ENCODE data around the gene MAP1S.

Gene MAP1S, protein sequence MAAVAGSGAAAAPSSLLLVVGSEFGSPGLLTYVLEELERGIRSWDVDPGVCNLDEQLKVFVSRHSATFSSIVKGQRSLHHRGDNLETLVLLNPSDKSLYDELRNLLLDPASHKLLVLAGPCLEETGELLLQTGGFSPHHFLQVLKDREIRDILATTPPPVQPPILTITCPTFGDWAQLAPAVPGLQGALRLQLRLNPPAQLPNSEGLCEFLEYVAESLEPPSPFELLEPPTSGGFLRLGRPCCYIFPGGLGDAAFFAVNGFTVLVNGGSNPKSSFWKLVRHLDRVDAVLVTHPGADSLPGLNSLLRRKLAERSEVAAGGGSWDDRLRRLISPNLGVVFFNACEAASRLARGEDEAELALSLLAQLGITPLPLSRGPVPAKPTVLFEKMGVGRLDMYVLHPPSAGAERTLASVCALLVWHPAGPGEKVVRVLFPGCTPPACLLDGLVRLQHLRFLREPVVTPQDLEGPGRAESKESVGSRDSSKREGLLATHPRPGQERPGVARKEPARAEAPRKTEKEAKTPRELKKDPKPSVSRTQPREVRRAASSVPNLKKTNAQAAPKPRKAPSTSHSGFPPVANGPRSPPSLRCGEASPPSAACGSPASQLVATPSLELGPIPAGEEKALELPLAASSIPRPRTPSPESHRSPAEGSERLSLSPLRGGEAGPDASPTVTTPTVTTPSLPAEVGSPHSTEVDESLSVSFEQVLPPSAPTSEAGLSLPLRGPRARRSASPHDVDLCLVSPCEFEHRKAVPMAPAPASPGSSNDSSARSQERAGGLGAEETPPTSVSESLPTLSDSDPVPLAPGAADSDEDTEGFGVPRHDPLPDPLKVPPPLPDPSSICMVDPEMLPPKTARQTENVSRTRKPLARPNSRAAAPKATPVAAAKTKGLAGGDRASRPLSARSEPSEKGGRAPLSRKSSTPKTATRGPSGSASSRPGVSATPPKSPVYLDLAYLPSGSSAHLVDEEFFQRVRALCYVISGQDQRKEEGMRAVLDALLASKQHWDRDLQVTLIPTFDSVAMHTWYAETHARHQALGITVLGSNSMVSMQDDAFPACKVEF

DNA sequence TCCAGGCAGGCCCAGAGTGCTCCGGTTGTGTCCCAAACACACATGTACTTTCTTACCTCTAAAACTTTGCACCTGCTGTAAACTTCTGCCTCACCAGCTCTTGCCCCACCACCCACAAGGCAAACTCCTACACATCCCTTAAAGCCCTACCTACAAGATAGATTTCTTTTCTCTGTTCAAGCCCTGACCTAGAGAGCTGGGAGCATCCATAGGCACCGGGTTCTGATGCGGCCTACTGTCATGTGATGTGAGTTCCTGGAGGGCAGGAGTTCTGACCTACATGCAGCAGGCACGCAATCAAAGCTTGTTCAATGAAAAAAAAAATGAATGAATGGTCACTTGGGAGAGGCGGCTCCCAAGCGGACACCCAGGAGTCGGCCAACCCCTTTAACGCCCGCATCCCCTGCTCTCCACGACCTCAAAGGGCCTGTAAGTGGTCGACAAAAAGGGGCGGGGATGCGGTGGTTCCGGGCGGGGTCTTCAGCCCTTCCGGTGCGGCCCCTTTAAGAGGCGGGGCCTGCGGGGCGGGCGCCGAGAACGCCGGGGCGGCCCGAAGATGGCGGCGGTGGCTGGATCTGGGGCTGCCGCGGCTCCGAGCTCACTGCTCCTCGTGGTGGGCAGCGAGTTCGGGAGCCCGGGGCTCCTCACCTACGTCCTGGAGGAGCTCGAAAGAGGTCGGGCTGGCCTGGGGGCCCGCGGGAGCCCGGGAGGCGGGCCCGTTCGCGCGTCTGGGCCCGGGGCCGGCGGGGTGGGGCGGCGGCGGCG is at the start of gene MAP1S:
TSS of gene MAP1S (plus strand) at position 534 of the 765 bp plus-strand sequence. CDS start at position 557, 23 bp downstream.
- DNase-seq (ENCODE audit: low spot score): peak; percentile 91

DNA sequence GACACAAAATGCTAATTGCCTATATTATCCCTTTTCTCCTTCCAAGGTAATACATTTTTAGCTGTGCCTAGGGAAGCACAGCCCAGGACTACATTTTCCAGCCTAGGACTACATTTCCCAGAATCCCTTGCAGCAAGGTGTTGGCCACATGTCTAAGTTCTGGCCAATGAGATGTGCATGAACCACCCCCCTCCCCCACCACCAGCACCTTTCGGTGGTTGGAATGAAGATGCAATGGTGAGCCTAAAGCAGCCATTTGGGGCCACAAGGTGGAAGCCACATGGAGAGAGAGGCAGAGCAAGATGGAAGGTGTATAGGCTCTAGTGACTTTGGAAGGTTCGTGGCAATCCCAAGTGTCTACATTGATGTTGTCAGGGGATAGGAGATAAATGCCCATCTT is 47.4 kb upstream of the MAP1S start:
- peak; percentile 41 for DNase-seq (ENCODE audit: low spot score)

- peak; percentile 55 for DNase-seq (ENCODE audit: low spot score)
Measured at GRCh38 chr19:17673937-17674799, 45.1 kb upstream of the MAP1S start.

DNA sequence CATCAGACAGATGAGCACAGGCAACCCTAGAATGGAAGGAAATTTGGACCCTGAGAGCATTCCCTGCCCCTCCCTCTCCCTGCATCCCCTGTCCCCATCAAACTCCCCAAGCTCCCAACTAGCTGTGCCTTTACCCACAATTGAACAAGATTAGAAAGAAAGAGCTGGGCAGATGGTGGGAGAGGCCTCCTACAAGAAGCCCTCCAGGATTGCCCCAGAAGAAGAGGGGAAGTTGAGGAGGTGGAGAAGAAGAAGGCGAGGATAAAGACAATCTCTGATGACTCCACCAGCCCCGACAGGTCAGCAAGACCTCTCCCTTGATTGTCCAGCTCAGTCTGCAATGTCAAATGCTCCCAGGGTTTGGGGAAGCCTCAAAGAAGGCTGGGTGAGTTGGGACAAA is 43.0 kb upstream of the MAP1S start:
- no peak for DNase-seq (ENCODE audit: low spot score)

DNA sequence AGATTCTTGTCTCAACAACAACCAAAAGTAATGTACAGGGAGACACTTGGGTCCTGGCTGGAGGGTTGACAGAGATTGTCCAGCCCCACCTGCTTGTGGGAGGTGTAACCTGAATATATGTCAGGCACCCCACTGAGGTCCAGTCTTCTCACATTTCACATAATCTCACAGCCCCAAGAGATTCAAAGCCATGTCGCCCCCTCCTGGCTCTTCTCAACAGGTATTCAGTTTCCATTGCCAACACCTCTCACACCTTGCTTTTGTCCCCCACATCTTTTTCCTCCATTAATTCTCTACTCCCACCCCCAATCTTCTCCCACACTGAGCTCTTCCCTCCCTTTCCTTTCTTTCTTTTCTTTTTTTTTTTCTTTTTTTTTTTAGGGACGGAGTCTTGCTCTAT is 42.3 kb upstream of the MAP1S start:
- DNase-seq (ENCODE audit: low spot score): no peak

GRCh38 chr19:17678836-17679235 is 40.4 kb upstream of the MAP1S start:
- no peak for DNase-seq (ENCODE audit: low spot score)

DNA sequence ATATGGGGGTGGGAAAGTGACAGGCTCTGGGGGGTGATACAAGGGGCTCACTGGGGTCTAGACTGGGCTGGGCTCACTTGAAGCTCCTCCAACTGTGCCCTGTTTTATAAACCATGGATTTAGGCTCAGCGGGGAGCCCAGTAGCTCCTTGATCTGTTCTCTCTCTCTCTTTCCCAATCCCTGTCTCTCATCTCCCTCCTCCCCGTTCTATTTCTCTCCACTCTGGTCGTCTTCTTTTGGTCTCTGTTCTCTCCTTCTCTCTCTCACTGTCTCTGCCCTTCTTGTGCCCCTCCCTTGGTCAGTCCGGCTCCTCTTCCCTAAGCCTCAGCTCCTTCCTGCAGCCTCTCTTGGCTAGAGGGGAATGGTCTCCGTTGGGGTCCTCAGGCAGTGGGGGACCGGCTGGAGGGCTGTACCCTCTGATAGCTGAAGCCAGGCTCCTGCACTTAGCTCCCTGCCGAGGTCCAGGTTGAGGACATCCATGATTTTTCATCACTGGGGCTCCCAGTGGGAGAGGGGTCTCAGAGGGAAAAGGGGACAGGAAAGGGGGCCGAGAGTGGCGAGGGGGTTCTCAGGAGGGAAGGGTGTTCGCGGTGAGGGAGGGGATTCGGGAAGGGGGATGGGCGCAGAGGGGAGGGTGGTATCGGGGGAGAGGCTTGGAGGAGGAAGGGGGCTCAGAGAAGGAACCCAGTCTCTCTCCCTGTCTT is 39.6 kb upstream of the MAP1S start:
- no peak for DNase-seq (ENCODE audit: low spot score)

- DNase-seq (ENCODE audit: low spot score): peak; percentile 90
Measured at GRCh38 chr19:17680230-17680722, 39.0 kb upstream of the MAP1S start.

DNA sequence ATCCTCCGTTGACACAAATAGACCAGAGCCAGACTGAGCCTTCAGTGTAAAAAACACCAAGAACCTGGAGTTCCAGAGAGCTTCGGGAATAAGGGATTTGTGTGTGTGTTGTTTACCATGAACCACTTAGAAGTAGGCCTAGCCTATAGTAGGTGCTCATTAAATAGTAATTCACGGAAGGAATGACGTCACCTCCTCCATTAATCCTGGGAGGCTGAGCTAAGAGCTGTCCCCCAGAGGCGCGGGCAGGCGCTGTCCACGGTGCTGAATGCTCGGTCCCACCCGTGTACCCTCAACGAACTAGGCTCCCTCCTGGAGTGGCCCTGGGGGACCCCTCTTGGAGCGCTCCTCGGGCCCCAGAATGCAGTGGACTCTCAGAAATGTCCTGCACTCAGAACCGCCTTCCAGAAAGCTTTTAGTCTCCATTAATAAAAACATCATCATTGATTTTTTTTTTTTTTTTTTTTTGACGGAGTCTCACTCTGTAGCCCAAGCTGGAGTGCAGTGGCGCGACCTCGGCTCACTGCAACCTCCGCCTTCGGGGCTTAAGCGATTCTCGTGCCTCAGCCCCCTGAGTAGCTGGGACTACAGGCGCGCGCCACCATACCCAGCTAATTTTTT is 37.7 kb upstream of the MAP1S start:
- peak; percentile 78 for DNase-seq (ENCODE audit: low spot score)

GRCh38 chr19:17682273-17682672 is 37.0 kb upstream of the MAP1S start:
- no peak for DNase-seq (ENCODE audit: low spot score)

DNA sequence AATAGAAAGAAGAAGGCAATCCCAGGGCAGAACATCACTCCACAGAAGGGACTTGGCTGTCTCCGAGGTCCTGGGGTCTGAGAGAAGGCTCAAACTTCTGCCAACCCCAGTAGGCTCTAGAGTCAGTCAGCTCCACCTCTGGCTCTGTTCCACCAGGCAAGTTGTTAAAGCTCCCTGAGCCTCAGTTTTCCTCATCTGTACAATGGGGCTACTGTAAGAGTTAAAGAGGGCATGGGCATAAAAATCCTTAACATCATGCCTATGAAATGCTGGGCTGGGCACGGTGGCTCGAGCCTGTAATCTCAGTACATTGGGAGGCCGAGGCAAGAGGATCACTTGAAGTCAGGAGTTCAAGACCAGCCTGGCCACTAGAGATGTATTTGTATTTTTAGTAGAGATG is 36.2 kb upstream of the MAP1S start:
- DNase-seq (ENCODE audit: low spot score): no peak

GRCh38 chr19:17684256-17684655 is 35.0 kb upstream of the MAP1S start:
- DNase-seq (ENCODE audit: low spot score): no peak

DNA sequence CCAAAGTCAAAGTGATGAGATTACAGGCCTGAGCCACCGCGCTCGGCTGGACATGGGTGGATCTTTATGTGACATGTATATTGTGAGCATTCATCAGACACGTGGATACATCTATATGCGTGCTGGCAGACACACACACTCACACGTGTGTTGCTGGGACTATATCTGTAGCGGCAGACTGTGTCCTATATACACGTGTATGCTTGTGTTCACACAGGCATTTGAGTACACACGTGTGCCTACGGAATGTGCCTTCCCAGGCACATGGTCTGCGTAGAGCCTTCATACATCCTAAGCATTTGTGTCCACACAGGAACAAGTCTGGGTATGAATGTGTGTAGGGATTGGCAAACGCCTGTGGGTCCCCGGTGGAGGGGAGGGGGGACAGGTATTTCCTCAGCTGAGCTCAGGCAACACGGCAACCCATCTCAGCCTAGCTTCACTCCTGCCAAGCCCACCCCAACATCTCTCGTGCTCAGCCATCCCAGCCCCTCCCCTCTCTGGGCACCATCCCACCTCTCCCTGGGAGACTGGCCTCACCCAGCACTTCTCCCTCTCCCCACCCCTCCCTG is 33.7 kb upstream of the MAP1S start:
- no peak for DNase-seq (ENCODE audit: low spot score)

GRCh38 chr19:17686023-17686521 is 33.2 kb upstream of the MAP1S start:
- DNase-seq (ENCODE audit: low spot score): no peak

DNA sequence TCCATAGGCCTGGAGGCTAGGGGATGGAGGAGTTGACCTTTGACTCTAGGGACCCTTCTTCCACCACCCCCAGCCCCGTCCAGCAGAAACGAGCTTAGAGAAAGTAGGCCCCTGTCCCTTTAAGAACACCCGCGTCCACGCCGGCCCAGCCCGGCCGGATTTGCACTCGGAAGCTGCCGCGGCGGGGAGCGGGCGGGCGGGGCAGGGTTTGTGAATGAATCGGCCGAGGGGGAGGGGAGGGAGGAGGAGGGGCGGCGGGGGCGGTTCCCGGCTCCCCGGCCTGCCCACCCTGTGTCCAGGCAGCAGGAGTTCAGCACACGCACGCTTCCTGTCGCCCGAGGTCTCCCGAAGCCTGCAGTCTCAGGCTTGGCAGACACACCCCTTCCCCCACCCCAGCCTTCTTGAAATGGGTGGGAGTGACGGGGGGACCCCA is 32.7 kb upstream of the MAP1S start:
- peak; percentile 58 for DNase-seq (ENCODE audit: low spot score)

GRCh38 chr19:17687141-17687856 is 32.0 kb upstream of the MAP1S start:
- no peak for DNase-seq (ENCODE audit: low spot score)

DNA sequence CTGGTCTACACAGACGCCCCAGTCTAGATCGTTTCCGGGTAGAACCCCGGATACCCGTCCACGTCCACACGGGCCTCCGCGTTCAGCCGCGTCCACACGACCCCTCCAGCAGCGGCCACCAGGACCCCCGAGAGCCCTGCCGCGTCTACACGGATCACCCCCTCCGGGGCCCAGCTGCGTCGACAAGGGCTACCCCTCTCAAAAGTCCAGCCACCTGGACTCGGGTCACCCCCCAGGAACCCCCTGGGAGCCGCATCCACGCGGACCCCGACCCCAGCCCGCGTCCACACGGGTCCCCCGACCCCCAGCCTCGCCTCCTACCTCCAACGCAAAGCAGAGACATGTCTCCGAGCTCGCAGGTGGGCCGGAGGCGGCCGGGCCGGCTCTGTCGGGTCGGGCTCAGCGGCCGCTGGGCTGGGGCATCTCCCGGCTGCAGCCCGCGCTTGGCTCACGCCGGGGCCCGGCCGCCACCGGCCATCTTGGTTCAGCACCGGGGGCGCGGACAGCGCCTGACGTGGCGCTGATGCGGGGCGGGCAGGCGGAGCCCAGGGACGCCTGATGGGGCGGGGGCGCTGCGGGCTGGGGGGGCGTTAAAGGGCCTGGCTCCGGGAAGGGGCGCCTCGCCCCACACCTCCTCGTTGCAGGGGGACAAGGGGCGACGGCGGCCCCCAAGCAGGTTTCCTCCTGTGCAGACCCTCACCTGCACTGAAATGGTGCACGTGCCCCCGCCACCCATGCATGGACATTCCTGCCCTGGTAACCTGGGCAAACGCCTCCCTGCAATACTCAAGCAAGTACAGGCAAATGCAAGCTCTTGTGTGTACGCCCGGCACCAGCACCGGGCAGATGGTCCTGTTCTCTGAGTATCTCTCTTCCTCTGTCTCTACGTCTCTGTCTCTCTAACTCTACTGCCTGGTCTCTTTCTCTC is 31.2 kb upstream of the MAP1S start, which contains the start of gene UNC13A:
TSS of gene UNC13A (minus strand) at position 498 of the 928 bp plus-strand sequence. CDS start at position 343, 155 bp downstream.
- peak; percentile 87 for DNase-seq (ENCODE audit: low spot score)
